A549 (cell line): ENCODE measurements around the gene LMBR1L.

Experiments
- CEBPB ChIP-seq, 2 experiments: fragments of >200 bp in 1 of 2; sonication (Bioruptor Twin) in 1 of 2; formaldehyde crosslinking in 1 of 2; IDR thresholded peaks; 2 replicates each; pipeline ENCODE4 v1.6.1; 2012 to 2016
- CHD2 ChIP-seq: fragments of 150-350 bp; IDR thresholded peaks from 2 replicates; pipeline ENCODE4 v1.6.1; 2014; ENCODE audit warnings: low read length; ENCODE audit not compliant: partially characterized antibody
- CTCF ChIP-seq: fragments of >200 bp; sonication (Bioruptor Twin); formaldehyde crosslinking; IDR thresholded peaks from 3 replicates; pipeline ENCODE4 v1.5.1; 2016
- EHMT2 ChIP-seq: fragments of 200-600 bp; sonication (generic); IDR thresholded peaks from 2 replicates; pipeline ENCODE4 v1.6.1; 2016; ENCODE audit warnings: antibody characterized with exemption, low read depth, mild to moderate bottlenecking, moderate library complexity
- ESRRA ChIP-seq: fragments of 150-350 bp; IDR thresholded peaks from 2 replicates; pipeline ENCODE4 v1.6.1; 2014; ENCODE audit warnings: mild to moderate bottlenecking, low read length, borderline replicate concordance
- JUN ChIP-seq, 2 experiments: fragments of >200 bp; sonication (Bioruptor Twin); formaldehyde crosslinking; IDR thresholded peaks; 2 replicates in 1 of 2; 3 replicates in 1 of 2; pipeline ENCODE4 v1.6.1; 2016 to 2017
- MAX ChIP-seq: IDR thresholded peaks from 2 replicates; pipeline ENCODE4 v1.6.1; 2012
- MAZ ChIP-seq: fragments of 150-350 bp; IDR thresholded peaks from 2 replicates; pipeline ENCODE4 v1.6.1; 2014; ENCODE audit warnings: antibody characterized with exemption, low read depth, low read length, borderline replicate concordance
- NFE2L2 ChIP-seq: fragments of 150-350 bp; conservative IDR thresholded peaks from 2 replicates; pipeline ENCODE4 v1.6.1; 2014; ENCODE audit warnings: low read length
- POLR2A ChIP-seq: IDR thresholded peaks from 2 replicates; pipeline ENCODE4 v1.6.1; 2012; ENCODE audit warnings: mild to moderate bottlenecking, low read length
- RCOR1 ChIP-seq: fragments of 150-350 bp; IDR thresholded peaks from 2 replicates; pipeline ENCODE4 v1.6.1; 2014; ENCODE audit warnings: antibody characterized with exemption, low read length, low read depth
- RNF2 ChIP-seq: fragments of 200-600 bp; sonication (generic); IDR thresholded peaks from 2 replicates; pipeline ENCODE4 v1.6.1; 2016; ENCODE audit warnings: low read depth, mild to moderate bottlenecking, antibody characterized with exemption, moderate library complexity, borderline replicate concordance

DNA sequence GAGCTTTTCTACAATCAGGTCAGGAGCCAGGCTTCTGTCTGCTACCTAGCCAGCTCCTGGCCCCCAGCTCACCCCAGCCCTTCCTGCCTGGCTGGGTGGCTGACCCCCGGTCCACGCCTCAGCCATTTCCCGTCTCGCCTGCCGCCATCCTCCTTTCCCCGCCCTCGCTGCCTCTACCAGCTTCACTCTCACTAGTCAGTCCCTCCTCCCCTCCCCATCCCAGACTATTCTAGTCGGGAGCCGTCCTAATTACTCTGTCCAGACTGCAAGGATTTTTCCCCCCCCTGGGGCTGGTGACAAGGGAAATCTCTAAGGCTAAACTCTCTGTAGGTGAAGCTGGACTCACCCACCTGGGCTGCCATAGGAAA, 16.9 kb downstream of the LMBR1L start:
- TF ChIP-seq CTCF, result no peak
- TF ChIP-seq EHMT2, result no peak
- TF ChIP-seq ESRRA, result no peak
- TF ChIP-seq NFE2L2, result no peak
- no peak for TF ChIP-seq RCOR1
- TF ChIP-seq RNF2, result no peak
- TF ChIP-seq JUN (IDR thresholded peaks at IDR 0.05), result no peak
- no peak for TF ChIP-seq CHD2
- TF ChIP-seq MAX, result no peak
- no peak for TF ChIP-seq POLR2A
- no peak for TF ChIP-seq MAZ
- TF ChIP-seq CEBPB (IDR thresholded peaks at IDR 0.05), result no peak
